ENCODE data around the gene RALA. TPM values are rescaled to one million over a fixed set of nuclear protein-coding genes. Genes with fewer than 3 reads are reported as not detected.
"Not testable (repeated sequence)": the region's sequence is repeated elsewhere in the genome, so short reads cannot be mapped to it uniquely, and the experiment has no call there.

Gene RALA
- total and polyA plus RNA-seq, 2 donors: 11.6 to 38.2 TPM

DNA sequence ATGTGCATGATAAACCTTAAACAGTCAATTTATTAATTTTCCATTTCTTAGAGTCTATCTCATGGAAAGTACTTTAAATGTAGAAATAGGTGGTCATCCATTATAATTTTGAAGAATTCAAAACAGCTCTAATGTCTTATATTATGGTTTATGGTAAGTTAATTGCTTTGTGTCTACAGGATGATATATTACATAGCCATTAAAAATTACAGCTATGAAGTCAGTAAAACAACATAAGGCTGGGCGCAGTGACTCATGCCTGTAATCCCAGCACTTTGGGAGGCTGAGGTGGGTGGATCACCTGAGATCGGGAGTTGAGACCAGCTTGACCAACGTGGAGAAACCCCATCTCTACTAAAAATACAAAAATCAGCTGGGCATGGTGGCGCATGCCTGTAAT lies 44.9 kb downstream of the RALA start:
- 98% methylated on average over 4 of the region's 4 CpGs for WGBS
- not testable (repeated sequence) for H3K4me1 ChIP-seq (ENCODE audit: control insufficient read depth in 2 of 2, insufficient read depth in 2 of 2, low read length in 2 of 2)

DNA sequence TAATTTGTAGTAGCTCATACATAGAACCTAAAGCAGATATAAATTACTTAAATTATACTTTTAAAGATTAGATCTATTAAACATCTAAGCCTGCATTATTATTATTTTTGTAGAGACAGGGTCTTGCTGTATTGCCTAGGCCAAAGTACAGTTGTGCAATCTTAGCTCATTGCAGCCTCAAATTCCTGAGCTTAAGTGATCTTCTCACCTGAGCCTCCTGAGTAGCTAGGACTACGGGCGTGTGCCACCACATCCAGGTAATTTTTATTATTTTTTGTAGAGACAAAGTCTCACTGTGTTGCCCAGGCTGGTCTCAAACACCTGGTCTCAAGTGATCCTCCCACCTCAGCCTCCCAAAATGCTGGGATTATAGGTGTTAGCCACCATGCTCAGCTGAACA lies 46.7 kb downstream of the RALA start:
- WGBS: 98% methylated on average over 2 of the region's 2 CpGs
- Histone ChIP-seq H3K36me3 (ENCODE audit: control insufficient read depth in 2 of 2, insufficient read depth in 2 of 2, low read length in 1 of 2) (no peaks in the 10 kb centered on the region), H3K27me3 (ENCODE audit: control insufficient read depth in 2 of 2, insufficient read depth in 1 of 2, low read length in 1 of 2) (no peaks in the 10 kb centered on the region), H3K9me3 (ENCODE audit: control insufficient read depth in 2 of 2, insufficient read depth in 1 of 2, low read length in 1 of 2) (no peaks in the 10 kb centered on the region), H3K4me1 (ENCODE audit: control insufficient read depth in 2 of 2, insufficient read depth in 2 of 2, low read length in 2 of 2) (no peaks in the 10 kb centered on the region), H3K4me3 (ENCODE audit: low read length in 2 of 2) (no peak overlapping the region), H3K27ac (ENCODE audit: low read depth in 1 of 2, low read length in 1 of 2) (no peak overlapping the region)
- DNase-seq (ENCODE audit: low read depth in 6 of 9, low spot score in 9 of 9): no peak

More for the DNA sequence above, 44.9 kb downstream of the RALA start:
- H3K9me3 ChIP-seq (ENCODE audit: control insufficient read depth in 2 of 2, insufficient read depth in 1 of 2, low read length in 1 of 2); H3K27me3 ChIP-seq (ENCODE audit: control insufficient read depth in 2 of 2, insufficient read depth in 1 of 2, low read length in 1 of 2); DNase-seq (ENCODE audit: low read depth in 6 of 9, low spot score in 9 of 9); H3K36me3 ChIP-seq (ENCODE audit: control insufficient read depth in 2 of 2, insufficient read depth in 2 of 2, low read length in 1 of 2); H3K4me3 ChIP-seq (ENCODE audit: low read length in 2 of 2); H3K27ac ChIP-seq (ENCODE audit: low read depth in 1 of 2, low read length in 1 of 2): not testable (repeated sequence)

DNA sequence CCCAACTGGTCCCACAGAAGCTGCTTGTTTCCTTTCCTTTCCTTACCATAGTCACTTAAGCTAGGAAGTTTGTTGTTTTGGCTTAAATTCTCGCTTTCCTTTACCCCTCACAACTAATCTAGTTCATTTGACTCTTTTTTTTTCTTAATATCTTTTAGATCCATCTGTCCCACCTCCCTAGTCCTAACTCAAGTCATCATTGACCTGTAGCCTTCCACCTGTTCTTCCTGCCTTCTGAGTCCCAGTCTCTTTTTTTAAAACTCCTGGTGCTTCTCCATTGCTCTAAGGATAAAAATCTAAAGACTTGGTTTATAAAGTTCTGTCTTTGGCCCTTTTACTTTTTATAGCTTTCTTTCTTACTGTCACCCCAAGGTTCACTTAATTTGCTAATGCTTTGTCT lies 47.6 kb downstream of the RALA start:
- no peaks in the 10 kb centered on the region for H3K36me3 ChIP-seq (ENCODE audit: control insufficient read depth in 2 of 2, insufficient read depth in 2 of 2, low read length in 1 of 2)
- H3K9me3 ChIP-seq (ENCODE audit: control insufficient read depth in 2 of 2, insufficient read depth in 1 of 2, low read length in 1 of 2): no peaks in the 10 kb centered on the region
- H3K27ac ChIP-seq (ENCODE audit: low read depth in 1 of 2, low read length in 1 of 2): no peak overlapping the region
- 0% methylated on average over 1 of the region's 1 CpG for WGBS
- no peak overlapping the region for H3K4me3 ChIP-seq (ENCODE audit: low read length in 2 of 2)
- no peaks in the 10 kb centered on the region for H3K27me3 ChIP-seq (ENCODE audit: control insufficient read depth in 2 of 2, insufficient read depth in 1 of 2, low read length in 1 of 2)
- H3K4me1 ChIP-seq (ENCODE audit: control insufficient read depth in 2 of 2, insufficient read depth in 2 of 2, low read length in 2 of 2): no peaks in the 10 kb centered on the region
- DNase-seq (ENCODE audit: low read depth in 6 of 9, low spot score in 9 of 9): no peak

DNA sequence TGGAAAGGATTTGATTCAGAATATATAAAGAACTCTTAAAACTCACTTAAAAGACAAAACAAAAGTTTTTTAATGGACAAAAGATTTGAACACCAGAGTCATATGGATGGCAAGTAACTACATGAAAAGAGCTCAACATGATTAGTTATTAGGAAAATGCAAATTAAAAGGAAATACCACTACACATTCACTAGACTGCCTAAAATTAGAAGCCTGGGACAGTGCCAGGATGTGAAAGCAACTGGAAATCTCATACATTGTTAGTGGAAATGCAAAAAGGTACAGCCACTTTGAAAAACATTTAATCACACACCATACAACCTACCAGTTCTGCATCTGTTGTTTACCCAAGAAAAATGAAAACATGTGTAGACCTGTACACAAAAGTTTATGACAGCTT lies 48.8 kb downstream of the RALA start:
- Histone ChIP-seq H3K36me3 (ENCODE audit: control insufficient read depth in 2 of 2, insufficient read depth in 2 of 2, low read length in 1 of 2) (no peaks in the 10 kb centered on the region), H3K9me3 (ENCODE audit: control insufficient read depth in 2 of 2, insufficient read depth in 1 of 2, low read length in 1 of 2) (peaks cover 0 to 3% of the 10 kb centered on the region in 2 donors), H3K4me3 (ENCODE audit: low read length in 2 of 2) (no peak overlapping the region), H3K4me1 (ENCODE audit: control insufficient read depth in 2 of 2, insufficient read depth in 2 of 2, low read length in 2 of 2) (no peaks in the 10 kb centered on the region), H3K27ac (ENCODE audit: low read depth in 1 of 2, low read length in 1 of 2) (no peak overlapping the region), H3K27me3 (ENCODE audit: control insufficient read depth in 2 of 2, insufficient read depth in 1 of 2, low read length in 1 of 2) (no peaks in the 10 kb centered on the region)
- no peak for DNase-seq (ENCODE audit: low read depth in 6 of 9, low spot score in 9 of 9)

DNA sequence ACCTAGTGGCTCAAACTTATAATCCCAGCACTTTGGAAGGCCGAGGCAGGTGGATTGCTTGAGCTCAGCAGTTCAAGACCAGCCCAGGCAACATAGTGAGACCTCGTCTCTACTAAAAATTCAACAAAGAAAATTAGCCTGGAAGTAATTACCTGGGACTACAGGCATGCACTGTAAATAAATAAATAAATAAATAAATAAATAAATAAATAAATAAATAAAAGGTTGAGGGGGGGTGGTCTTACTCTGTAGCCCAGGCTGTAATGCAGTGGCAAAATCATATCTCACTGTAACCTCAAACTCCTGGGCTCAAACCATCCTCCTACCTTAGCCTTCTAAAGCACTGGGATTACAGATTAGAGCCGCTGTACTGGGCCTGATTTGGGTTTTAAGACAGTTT lies 50.5 kb downstream of the RALA start:
- Histone ChIP-seq H3K27ac (ENCODE audit: low read depth in 1 of 2, low read length in 1 of 2) (no peak overlapping the region), H3K4me3 (ENCODE audit: low read length in 2 of 2) (no peak overlapping the region), H3K36me3 (ENCODE audit: control insufficient read depth in 2 of 2, insufficient read depth in 2 of 2, low read length in 1 of 2) (no peaks in the 10 kb centered on the region), H3K9me3 (ENCODE audit: control insufficient read depth in 2 of 2, insufficient read depth in 1 of 2, low read length in 1 of 2) (peaks cover 0 to 3% of the 10 kb centered on the region in 2 donors), H3K4me1 (ENCODE audit: control insufficient read depth in 2 of 2, insufficient read depth in 2 of 2, low read length in 2 of 2) (no peaks in the 10 kb centered on the region), H3K27me3 (ENCODE audit: control insufficient read depth in 2 of 2, insufficient read depth in 1 of 2, low read length in 1 of 2) (no peaks in the 10 kb centered on the region)
- no peak for DNase-seq (ENCODE audit: low read depth in 6 of 9, low spot score in 9 of 9)
- 99% methylated on average over 3 of the region's 3 CpGs for WGBS

DNA sequence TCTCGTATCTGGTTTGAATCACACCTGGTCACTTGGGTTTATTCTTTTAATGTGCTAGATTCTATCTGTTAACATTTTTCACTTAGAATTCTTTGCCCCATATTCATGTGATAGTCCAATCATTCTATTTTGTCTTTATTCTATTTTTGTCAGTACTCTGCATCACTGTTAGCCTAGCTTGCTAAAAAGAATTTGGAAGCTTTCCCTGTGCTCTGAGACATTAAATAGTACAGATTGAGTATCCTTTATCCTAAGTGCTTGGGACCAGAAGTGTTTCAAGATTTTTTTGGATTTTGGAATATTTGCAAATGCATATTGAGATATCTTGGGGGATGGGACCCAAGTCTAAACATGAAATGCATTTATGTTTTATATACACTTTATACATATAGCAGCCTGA lies 51.0 kb downstream of the RALA start:
- DNase-seq (ENCODE audit: low read depth in 6 of 9, low spot score in 9 of 9): no peak
- no peaks in the 10 kb centered on the region for H3K36me3 ChIP-seq (ENCODE audit: control insufficient read depth in 2 of 2, insufficient read depth in 2 of 2, low read length in 1 of 2)
- WGBS: 100% methylated on average over 1 of the region's 1 CpG
- H3K27me3 ChIP-seq (ENCODE audit: control insufficient read depth in 2 of 2, insufficient read depth in 1 of 2, low read length in 1 of 2): no peaks in the 10 kb centered on the region
- no peak overlapping the region for H3K4me3 ChIP-seq (ENCODE audit: low read length in 2 of 2)
- H3K9me3 ChIP-seq (ENCODE audit: control insufficient read depth in 2 of 2, insufficient read depth in 1 of 2, low read length in 1 of 2): peaks cover 0 to 3% of the 10 kb centered on the region in 2 donors
- no peak overlapping the region for H3K27ac ChIP-seq (ENCODE audit: low read depth in 1 of 2, low read length in 1 of 2)
- no peaks in the 10 kb centered on the region for H3K4me1 ChIP-seq (ENCODE audit: control insufficient read depth in 2 of 2, insufficient read depth in 2 of 2, low read length in 2 of 2)

DNA sequence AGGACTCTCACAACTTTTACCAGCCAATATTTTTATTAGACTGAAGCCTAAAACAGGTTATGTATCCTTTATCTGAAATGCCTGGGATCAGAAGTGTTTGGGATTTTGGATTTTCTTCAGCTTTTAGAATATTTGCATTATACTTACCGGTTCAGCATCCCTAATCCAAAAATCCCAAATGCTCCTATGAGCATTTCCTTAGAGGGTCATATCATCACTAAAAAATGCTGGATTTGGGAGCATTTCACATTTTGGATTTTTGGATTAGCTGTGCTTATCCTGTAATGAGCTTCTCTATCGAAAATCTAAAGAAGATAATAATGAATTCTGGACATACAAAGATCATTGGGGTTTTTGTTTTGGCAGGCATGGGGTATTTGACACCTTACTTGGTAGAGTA lies 53.0 kb downstream of the RALA start:
- H3K27me3 ChIP-seq (ENCODE audit: control insufficient read depth in 2 of 2, insufficient read depth in 1 of 2, low read length in 1 of 2): no peaks in the 10 kb centered on the region
- H3K27ac ChIP-seq (ENCODE audit: low read depth in 1 of 2, low read length in 1 of 2): no peak overlapping the region
- H3K4me3 ChIP-seq (ENCODE audit: low read length in 2 of 2): no peak overlapping the region
- H3K36me3 ChIP-seq (ENCODE audit: control insufficient read depth in 2 of 2, insufficient read depth in 2 of 2, low read length in 1 of 2): no peaks in the 10 kb centered on the region
- no peak for DNase-seq (ENCODE audit: low read depth in 6 of 9, low spot score in 9 of 9)
- H3K4me1 ChIP-seq (ENCODE audit: control insufficient read depth in 2 of 2, insufficient read depth in 2 of 2, low read length in 2 of 2): no peaks in the 10 kb centered on the region
- 98% methylated on average over 2 of the region's 2 CpGs for WGBS
- peaks cover 0 to 3% of the 10 kb centered on the region in 2 donors for H3K9me3 ChIP-seq (ENCODE audit: control insufficient read depth in 2 of 2, insufficient read depth in 1 of 2, low read length in 1 of 2)

DNA sequence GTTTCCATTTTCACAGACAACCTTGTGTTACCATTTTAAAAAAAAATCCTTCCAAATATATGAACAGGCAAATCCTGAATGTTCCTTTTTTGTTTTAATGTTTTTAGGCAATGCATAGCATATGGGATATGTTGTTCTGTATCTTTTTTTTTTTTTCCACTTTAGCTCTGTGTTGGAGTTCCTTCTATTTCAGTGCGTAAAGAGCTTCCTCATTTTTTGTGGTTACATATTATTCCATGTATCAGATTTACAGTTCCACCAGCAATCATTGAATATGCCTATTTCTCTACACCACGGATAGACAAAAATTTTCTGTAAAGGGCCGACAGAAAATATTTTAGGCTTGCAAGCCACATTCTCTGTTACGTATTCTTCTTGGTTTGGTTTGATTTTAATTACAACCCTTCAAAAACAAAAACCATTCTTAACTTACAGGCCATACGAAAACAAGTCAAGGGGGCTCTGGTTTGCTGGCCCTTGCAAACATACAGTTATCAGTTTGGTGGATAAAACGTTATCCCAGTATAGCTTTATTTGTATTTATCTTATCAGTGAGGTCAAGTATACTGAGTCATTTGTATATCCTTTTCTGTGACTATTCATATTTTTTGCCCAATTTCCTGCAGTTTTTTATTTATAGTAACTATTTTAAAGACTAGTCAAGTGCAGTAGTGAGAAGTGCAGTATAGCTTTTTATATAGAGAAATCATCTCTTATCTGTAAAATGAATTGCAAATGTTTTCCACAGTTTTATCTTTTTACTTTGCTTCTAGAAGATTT lies 55.7 kb downstream of the RALA start:
- Histone ChIP-seq H3K9me3 (ENCODE audit: control insufficient read depth in 2 of 2, insufficient read depth in 1 of 2, low read length in 1 of 2) (peaks cover 0 to 3% of the 10 kb centered on the region in 2 donors), H3K36me3 (ENCODE audit: control insufficient read depth in 2 of 2, insufficient read depth in 2 of 2, low read length in 1 of 2) (no peaks in the 10 kb centered on the region), H3K27ac (ENCODE audit: low read depth in 1 of 2, low read length in 1 of 2) (no peak overlapping the region), H3K27me3 (ENCODE audit: control insufficient read depth in 2 of 2, insufficient read depth in 1 of 2, low read length in 1 of 2) (no peaks in the 10 kb centered on the region), H3K4me3 (ENCODE audit: low read length in 2 of 2) (no peak overlapping the region), H3K4me1 (ENCODE audit: control insufficient read depth in 2 of 2, insufficient read depth in 2 of 2, low read length in 2 of 2) (peaks cover 5 to 16% of the 10 kb centered on the region in 2 donors)
- 93% methylated on average over 6 of the region's 6 CpGs for WGBS
- DNase-seq (ENCODE audit: low read depth in 6 of 9, low spot score in 9 of 9): no peak

DNA sequence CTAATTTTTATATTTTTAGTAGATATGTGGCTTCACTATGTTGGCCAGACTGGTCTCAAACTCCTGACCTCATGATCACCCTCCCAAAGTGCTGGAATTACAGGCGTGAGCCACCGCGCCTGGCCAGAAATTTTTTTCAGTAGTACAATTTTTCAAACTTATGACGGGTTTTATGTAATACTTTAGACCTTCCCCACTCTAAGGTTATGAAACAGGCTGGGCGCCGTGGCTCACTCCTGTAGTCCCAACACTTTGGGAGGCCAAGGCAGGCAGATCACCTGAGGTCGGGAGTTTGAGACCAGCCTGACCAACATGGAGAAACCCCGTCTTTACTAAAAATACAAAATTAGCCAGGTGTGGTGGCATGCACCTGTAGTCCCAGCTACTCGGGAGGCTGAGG lies 56.5 kb downstream of the RALA start:
- 97% methylated on average over 9 of the region's 9 CpGs for WGBS
- not testable (repeated sequence) for DNase-seq (ENCODE audit: low read depth in 6 of 9, low spot score in 9 of 9); H3K36me3 ChIP-seq (ENCODE audit: control insufficient read depth in 2 of 2, insufficient read depth in 2 of 2, low read length in 1 of 2); H3K27ac ChIP-seq (ENCODE audit: low read depth in 1 of 2, low read length in 1 of 2); H3K27me3 ChIP-seq (ENCODE audit: control insufficient read depth in 2 of 2, insufficient read depth in 1 of 2, low read length in 1 of 2); H3K4me3 ChIP-seq (ENCODE audit: low read length in 2 of 2); H3K9me3 ChIP-seq (ENCODE audit: control insufficient read depth in 2 of 2, insufficient read depth in 1 of 2, low read length in 1 of 2)
- H3K4me1 ChIP-seq (ENCODE audit: control insufficient read depth in 2 of 2, insufficient read depth in 2 of 2, low read length in 2 of 2): peaks cover 5 to 16% of the 10 kb centered on the region in 2 donors

Data from thymus (tissue), 11 donors.